Fibroblast of skin of scalp (primary cell): ENCODE data around the gene LRBA.
"Not testable (repeated sequence)": the region's sequence is repeated elsewhere in the genome, so short reads cannot be mapped to it uniquely, and the experiment has no call there.

ENCODE experiments used
- DNase-seq: peaks from one replicate; pipeline ENCODE4 v3.0.0-alpha.2; 2013

LRBA gene

GRCh38 chr4:150799207-150799606, 215.9 kb downstream of the LRBA start:
- DNase-seq = no peak

- DNase-seq = no peak
These were observed 220.4 kb downstream of the LRBA start for GRCh38 chr4:150794706-150795105.

- DNase-seq = peak; percentile 3
These were observed 225.2 kb downstream of the LRBA start for GRCh38 chr4:150789864-150790263.

- DNase-seq = no peak
These were observed 230.1 kb downstream of the LRBA start for GRCh38 chr4:150784939-150785338.

GRCh38 chr4:150784305-150784704, 230.8 kb downstream of the LRBA start:
- DNase-seq = no peak

GRCh38 chr4:150782921-150783320, 232.2 kb downstream of the LRBA start:
- no peak for DNase-seq

- peak; percentile 50 for DNase-seq
These were observed 232.8 kb downstream of the LRBA start for GRCh38 chr4:150782311-150782710.

- no peak for DNase-seq
These were observed 233.9 kb downstream of the LRBA start for GRCh38 chr4:150781191-150781590.

- no peak for DNase-seq
These were observed 235.4 kb downstream of the LRBA start for GRCh38 chr4:150779707-150780106.

- DNase-seq = no peak
These were observed 241.2 kb downstream of the LRBA start for GRCh38 chr4:150773729-150774449.

- no peak for DNase-seq
These were observed 242.1 kb downstream of the LRBA start for GRCh38 chr4:150773032-150773431.

GRCh38 chr4:150771382-150771781, 243.7 kb downstream of the LRBA start:
- DNase-seq = no peak

GRCh38 chr4:150769845-150770244, 245.2 kb downstream of the LRBA start:
- no peak for DNase-seq

- DNase-seq = peak; percentile 67
These were observed 245.8 kb downstream of the LRBA start for GRCh38 chr4:150769248-150769647.

GRCh38 chr4:150768497-150768896, 246.6 kb downstream of the LRBA start:
- DNase-seq = peak; percentile 12

- no peak for DNase-seq
These were observed 249.9 kb downstream of the LRBA start for GRCh38 chr4:150765216-150765615.

- DNase-seq = no peak
These were observed 263.4 kb downstream of the LRBA start for GRCh38 chr4:150751648-150752047.

- DNase-seq = no peak
These were observed 264.3 kb downstream of the LRBA start for GRCh38 chr4:150750824-150751223.

GRCh38 chr4:150746156-150746555, 268.9 kb downstream of the LRBA start:
- DNase-seq = peak; percentile 51

- no peak for DNase-seq
These were observed 270.5 kb downstream of the LRBA start for GRCh38 chr4:150744570-150744969.

- no peak for DNase-seq
These were observed 271.3 kb downstream of the LRBA start for GRCh38 chr4:150743564-150744342.

- DNase-seq = not testable (repeated sequence)
These were observed 272.2 kb downstream of the LRBA start for GRCh38 chr4:150742930-150743329.

GRCh38 chr4:150739591-150739990, 275.5 kb downstream of the LRBA start:
- DNase-seq = no peak

GRCh38 chr4:150725957-150726523, 289.0 kb downstream of the LRBA start:
- no peak for DNase-seq
